H1 (cell line): ENCODE results near the gene SPRYD3. TPM values are rescaled to one million over a fixed set of nuclear protein-coding genes. Genes with fewer than 3 reads are reported as not detected.

Source experiments
- CTCF ChIA-PET: fragments of 300-600 bp; sonication (Branson Sonifier 250); formaldehyde crosslinking; loops from one replicate; lab custom pipeline; 2021; ENCODE audit not compliant: partially characterized antibody; lab: Charles Lee
- POLR2A ChIA-PET: fragments of 300-600 bp; sonication (Branson Sonifier 250); formaldehyde crosslinking; loops from one replicate; lab custom pipeline; 2021; ENCODE audit warnings: inconsistent platforms; ENCODE audit not compliant: partially characterized antibody; lab: Charles Lee
- DNase-seq, 2 experiments: peaks; one replicate each; pipeline versions ENCODE4 v3.0.0 to v3.0.0-alpha.2; 2010 to 2022; ENCODE audit warnings: low spot score in 2 of 2, low read depth in 1 of 2, mixed read lengths in 1 of 2
- FAIRE-seq: peaks from 2 replicates; lab custom pipeline; 2011; peaks lifted over from hg19 to GRCh38; lab: Jason Lieb, UNC
- H2AFZ ChIP-seq: 2 replicates; pipeline ENCODE4 v1.8.1; 2012; ENCODE audit warnings: low read length, inconsistent platforms
- H2AK5ac ChIP-seq: 2 replicates; pipeline ENCODE4 v1.6.1; 2013; ENCODE audit warnings: low read depth, low read length
- H2BK120ac ChIP-seq: replicated peaks from 2 replicates; pipeline ENCODE3; 2013; ENCODE audit warnings: low read depth, low read length, inconsistent platforms
- H2BK12ac ChIP-seq: 2 replicates; pipeline ENCODE4 v1.6.1; 2013; ENCODE audit warnings: low read depth, low read length
- H2BK15ac ChIP-seq: 2 replicates; pipeline ENCODE4 v1.6.1; 2013; ENCODE audit warnings: low read length
- H2BK20ac ChIP-seq: 2 replicates; pipeline ENCODE4 v1.6.1; 2013; ENCODE audit warnings: low read length
- H2BK5ac ChIP-seq: 2 replicates; pipeline ENCODE4 v1.6.1; 2013; ENCODE audit warnings: low read depth, low read length
- H3K14ac ChIP-seq: 2 replicates; pipeline ENCODE4 v1.6.1; 2013; ENCODE audit warnings: inconsistent platforms; ENCODE audit not compliant: insufficient read length
- H3K18ac ChIP-seq: 2 replicates; pipeline ENCODE4 v1.6.1; 2013; ENCODE audit warnings: low read length; ENCODE audit errors: extremely low read depth
- H3K23ac ChIP-seq: 2 replicates; pipeline ENCODE4 v1.6.1; 2013; ENCODE audit warnings: inconsistent platforms; ENCODE audit not compliant: insufficient read length
- H3K23me2 ChIP-seq: 2 replicates; pipeline ENCODE4 v1.6.1; 2013; ENCODE audit warnings: low read depth, low read length
- H3K27ac ChIP-seq: 2 replicates; pipeline ENCODE4 v1.6.1; 2011; ENCODE audit warnings: low read depth, low read length, inconsistent platforms
- H3K27me3 ChIP-seq, 4 experiments: replicated peaks in 1 of 4; 1 replicate in 1 of 4; 2 replicates in 3 of 4; pipeline versions ENCODE4 v1.6.1 to v1.8.1; 2011 to 2013; ENCODE audit warnings: low read length in 3 of 4, mild to moderate bottlenecking in 3 of 4, inconsistent platforms in 2 of 4, mixed read lengths in 2 of 4, moderate library complexity in 1 of 4; ENCODE audit not compliant: control insufficient read depth in 3 of 4, insufficient read depth in 3 of 4; ENCODE audit errors: extremely low read depth in 1 of 4
- H3K36me3 ChIP-seq, 4 experiments: 2 replicates each; pipeline versions ENCODE4 v1.6.1 to v1.8.1; 2011 to 2013; ENCODE audit warnings: mild to moderate bottlenecking in 4 of 4, low read length in 3 of 4, moderate library complexity in 2 of 4, control low read depth in 1 of 4, inconsistent platforms in 1 of 4; ENCODE audit not compliant: insufficient read depth in 4 of 4, control insufficient read depth in 2 of 4
- H3K4ac ChIP-seq: replicated peaks from 2 replicates; pipeline ENCODE3; 2013; ENCODE audit warnings: low read length, low read depth, mixed read lengths, inconsistent platforms; ENCODE audit not compliant: insufficient read length
- H3K4me1 ChIP-seq, 4 experiments: replicated peaks in 1 of 4; 1 replicate in 1 of 4; 2 replicates in 3 of 4; pipeline versions ENCODE4 v1.6.1 to v1.8.1; 2011 to 2013; ENCODE audit warnings: low read length in 3 of 4, inconsistent platforms in 2 of 4, mixed read lengths in 1 of 4; ENCODE audit not compliant: insufficient read depth in 4 of 4, control insufficient read depth in 3 of 4
- H3K4me2 ChIP-seq, 2 experiments: 2 replicates each; pipeline versions ENCODE4 v1.6.1 to v1.8.1; 2011 to 2013; ENCODE audit warnings: low read depth in 2 of 2, low read length in 2 of 2, control low read depth in 1 of 2, inconsistent platforms in 1 of 2, mild to moderate bottlenecking in 1 of 2; ENCODE audit not compliant: insufficient read depth in 1 of 2
- H3K4me3 ChIP-seq, 4 experiments: fragments of 200-600, 300-600 bp in 1 of 4; sonication (generic), shearing (Covaris generic), sonication (Bioruptor Twin) in 1 of 4; 2 replicates each; pipeline versions ENCODE4 v1.5.1 to v1.8.1; 2011 to 2016; ENCODE audit warnings: low read length in 4 of 4, low read depth in 3 of 4, control low read depth in 2 of 4, inconsistent platforms in 2 of 4, mild to moderate bottlenecking in 2 of 4, mixed read lengths in 1 of 4, moderate library complexity in 1 of 4; ENCODE audit not compliant: insufficient read depth in 2 of 4; ENCODE audit errors: extremely low read depth in 1 of 4
- H3K56ac ChIP-seq: replicated peaks from 2 replicates; pipeline ENCODE3; 2013; ENCODE audit warnings: low read depth, mild to moderate bottlenecking, mixed read lengths, low read length, inconsistent platforms; ENCODE audit not compliant: insufficient read length
- H3K79me1 ChIP-seq: 2 replicates; pipeline ENCODE4 v1.6.1; 2013; ENCODE audit warnings: low read depth, low read length, control low read depth
- H3K79me2 ChIP-seq, 2 experiments: 2 replicates each; pipeline versions ENCODE4 v1.6.1 to v1.8.1; 2012 to 2013; ENCODE audit warnings: low read length in 2 of 2, mild to moderate bottlenecking in 2 of 2, inconsistent platforms in 1 of 2; ENCODE audit not compliant: insufficient read depth in 2 of 2, control insufficient read depth in 1 of 2
- H3K9ac ChIP-seq, 4 experiments: replicated peaks in 1 of 4; 1 replicate in 1 of 4; 2 replicates in 3 of 4; pipeline versions ENCODE4 v1.6.1 to v1.8.1; 2011 to 2013; ENCODE audit warnings: low read depth in 3 of 4, low read length in 3 of 4, control low read depth in 2 of 4, mild to moderate bottlenecking in 2 of 4, moderate library complexity in 2 of 4, inconsistent platforms in 1 of 4; ENCODE audit errors: extremely low read depth in 1 of 4
- H3K9me3 ChIP-seq, 2 experiments: 2 replicates each; pipeline versions ENCODE4 v1.6.1 to v1.8.1; 2012 to 2013; ENCODE audit warnings: mild to moderate bottlenecking in 2 of 2, moderate library complexity in 2 of 2, control low read depth in 1 of 2, inconsistent platforms in 1 of 2, low read depth in 1 of 2, low read length in 1 of 2, mixed read lengths in 1 of 2; ENCODE audit not compliant: insufficient read depth in 2 of 2
- H4K20me1 ChIP-seq, 2 experiments: replicated peaks in 1 of 2; 2 replicates each; pipeline versions ENCODE3 to v1.8.1; 2011 to 2013; ENCODE audit warnings: inconsistent platforms in 2 of 2, low read length in 2 of 2, mild to moderate bottlenecking in 1 of 2; ENCODE audit not compliant: insufficient read depth in 2 of 2, control insufficient read depth in 1 of 2
- H4K5ac ChIP-seq: 2 replicates; pipeline ENCODE4 v1.6.1; 2013; ENCODE audit warnings: low read length, low read depth, mixed read lengths, inconsistent platforms; ENCODE audit not compliant: insufficient read length
- H4K8ac ChIP-seq: 2 replicates; pipeline ENCODE4 v1.8.0; 2013; ENCODE audit warnings: mild to moderate bottlenecking, moderate library complexity, low read length, inconsistent platforms; ENCODE audit not compliant: insufficient read depth; ENCODE audit errors: extremely low read depth
- H4K91ac ChIP-seq: replicated peaks from 2 replicates; pipeline ENCODE3; 2013; ENCODE audit warnings: low read length, mixed read lengths, inconsistent platforms; ENCODE audit not compliant: insufficient read length
- CHD2 ChIP-seq: IDR thresholded peaks from 2 replicates; pipeline ENCODE4 v1.6.1; 2012; ENCODE audit warnings: low read length, improper control_type of control experiment
- HDAC6 ChIP-seq: IDR thresholded peaks from one replicate; pipeline ENCODE4 v1.7.1; 2012; ENCODE audit warnings: low read depth, mild to moderate bottlenecking, inconsistent platforms, low read length, moderate library complexity
- SIRT6 ChIP-seq: IDR thresholded peaks from one replicate; pipeline ENCODE4 v1.7.1; 2012; ENCODE audit warnings: low read length, inconsistent platforms
- WGBS, 2 experiments: shearing (Covaris generic) in 1 of 2; methylation state at CpG; one replicate each; pipeline versions ENCODE4 v1.1.6 to v1.1.7; 2013 to 2015; ENCODE audit warnings: low lambda C conversion rate in 2 of 2, mixed read lengths in 2 of 2, inconsistent platforms in 1 of 2, low coverage in 1 of 2, missing lambda C conversion rate in 1 of 2; ENCODE audit not compliant: insufficient replicate concordance in 2 of 2, insufficient coverage in 1 of 2, insufficient read length in 1 of 2; ENCODE audit errors: extremely low coverage in 1 of 2, missing lambda C conversion rate in 1 of 2; 5-methylcytosine and 5-hydroxymethylcytosine counted together
- polyA plus RNA-seq, 7 experiments: library from polyadenylated mRNA; depleted of rRNA in 3 of 7; stranded (reverse) in 5 of 7; unstranded in 2 of 7; fragments of >200 nt in 5 of 7; fragments of 200-250 nt in 2 of 7; gene quantifications; 1 replicate in 5 of 7; 2 replicates in 1 of 7; 4 replicates in 1 of 7; pipeline versions ENCODE4 v1.2.1 to v1.2.3, GENCODE V29; 2011 to 2013; ENCODE audit warnings: missing spikeins in 2 of 7, mixed read lengths in 2 of 7
- total RNA-seq: library from RNA; stranded (reverse); fragmentation: NEBNext Ultra II Directional; extraction: Animal tissue kit (Norgen Biotek cat#: 25700); gene quantifications from 2 replicates; pipeline ENCODE4 v1.2.1, GENCODE V29; 2021

The SPRYD3 gene
- total and polyA plus RNA-seq, 2 of the 8 experiments (the other 6 are each of a cell fraction or from before 2014, with no cell fraction given), result 6.8 to 8.0 TPM

DNA sequence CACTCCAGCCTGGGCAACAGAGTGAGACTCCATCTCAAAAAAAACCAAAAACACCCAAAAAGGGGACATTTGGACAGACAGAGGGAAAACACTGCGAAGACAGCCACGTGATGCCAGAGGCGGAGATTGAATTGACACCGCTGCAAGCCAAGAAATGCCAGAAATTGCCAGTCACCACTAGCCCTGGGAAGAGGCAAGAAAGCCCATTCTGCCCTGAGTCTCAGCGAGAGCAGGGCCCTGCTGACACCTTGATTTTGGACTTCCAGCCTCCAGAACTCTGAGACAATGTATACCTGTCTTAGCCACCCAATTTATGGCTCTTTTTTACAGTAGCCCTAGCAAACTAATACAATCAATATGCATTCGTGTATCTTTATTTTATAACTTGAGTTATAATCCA lies 10.9 kb upstream of the SPRYD3 start:
- Histone ChIP-seq H3K27ac (no peak overlapping the region), H3K23me2 (no peaks in the 10 kb centered on the region), H2BK5ac (no peak overlapping the region), H3K9me3 (no peaks in the 10 kb centered on the region), H3K23ac (no peak overlapping the region), H3K27me3 (peaks cover 0 to 3% (median 0%) of the 10 kb centered on the region in 4 experiments; a peak in 1 of 7 replicates), H4K91ac (no peak overlapping the region), H2AK5ac (no peak overlapping the region), H3K4me1 (peaks cover 0 to 3% (median 0%) of the 10 kb centered on the region in 4 experiments; a peak in 1 of 7 replicates), H2BK20ac (no peak overlapping the region), H4K5ac (no peak overlapping the region), H3K79me2 (no peaks in the 10 kb centered on the region), H3K79me1 (no peaks in the 10 kb centered on the region), H3K36me3 (no peaks in the 10 kb centered on the region), H2AFZ (no peak overlapping the region), H3K14ac (no peak overlapping the region), H2BK120ac (no peak overlapping the region), H2BK12ac (no peak overlapping the region), H3K4ac (no peak overlapping the region), H3K4me2 (no peak overlapping the region), H4K8ac (no peak overlapping the region), H2BK15ac (no peak overlapping the region), H3K9ac (no peak overlapping the region), H3K56ac (no peak overlapping the region), H3K4me3 (no peak overlapping the region), H4K20me1 (no peaks in the 10 kb centered on the region), H3K18ac (no peak overlapping the region)
- POLR2A ChIA-PET, result no interaction called here
- no peak for TF ChIP-seq CHD2
- TF ChIP-seq HDAC6, result no peak
- no peak for TF ChIP-seq SIRT6
- DNase-seq (no peak), FAIRE-seq (no peak)
- WGBS, 2 experiments, result 93% methylated on average over 6 of the region's 6 CpGs; no CpG with 5 or more reads in 1 of the 2 experiments
- CTCF ChIA-PET, result interaction anchor here (19.1 kb wide), 1 partner anchor 20 kb away, joined by 531 read pairs; the partner anchor contains the start of gene SPRYD3
